H1 (cell line): ENCODE results near the gene CALY. TPM values are rescaled to one million over a fixed set of nuclear protein-coding genes. Genes with fewer than 3 reads are reported as not detected.

ENCODE experiments used
- CTCF ChIA-PET: fragments of 300-600 bp; sonication (Branson Sonifier 250); formaldehyde crosslinking; loops from one replicate; lab custom pipeline; 2021; ENCODE audit not compliant: partially characterized antibody; lab: Charles Lee
- POLR2A ChIA-PET: fragments of 300-600 bp; sonication (Branson Sonifier 250); formaldehyde crosslinking; loops from one replicate; lab custom pipeline; 2021; ENCODE audit warnings: inconsistent platforms; ENCODE audit not compliant: partially characterized antibody; lab: Charles Lee
- DNase-seq, 2 experiments: peaks; one replicate each; pipeline versions ENCODE4 v3.0.0 to v3.0.0-alpha.2; 2010 to 2022; ENCODE audit warnings: low spot score in 2 of 2, low read depth in 1 of 2, mixed read lengths in 1 of 2
- FAIRE-seq: peaks from 2 replicates; lab custom pipeline; 2011; peaks lifted over from hg19 to GRCh38; lab: Jason Lieb, UNC
- H2AFZ ChIP-seq: 2 replicates; pipeline ENCODE4 v1.8.1; 2012; ENCODE audit warnings: low read length, inconsistent platforms
- H2AK5ac ChIP-seq: 2 replicates; pipeline ENCODE4 v1.6.1; 2013; ENCODE audit warnings: low read depth, low read length
- H2BK120ac ChIP-seq: replicated peaks from 2 replicates; pipeline ENCODE3; 2013; ENCODE audit warnings: low read depth, low read length, inconsistent platforms
- H2BK12ac ChIP-seq: 2 replicates; pipeline ENCODE4 v1.6.1; 2013; ENCODE audit warnings: low read depth, low read length
- H2BK15ac ChIP-seq: 2 replicates; pipeline ENCODE4 v1.6.1; 2013; ENCODE audit warnings: low read length
- H2BK20ac ChIP-seq: 2 replicates; pipeline ENCODE4 v1.6.1; 2013; ENCODE audit warnings: low read length
- H2BK5ac ChIP-seq: 2 replicates; pipeline ENCODE4 v1.6.1; 2013; ENCODE audit warnings: low read depth, low read length
- H3K14ac ChIP-seq: 2 replicates; pipeline ENCODE4 v1.6.1; 2013; ENCODE audit warnings: inconsistent platforms; ENCODE audit not compliant: insufficient read length
- H3K18ac ChIP-seq: 2 replicates; pipeline ENCODE4 v1.6.1; 2013; ENCODE audit warnings: low read length; ENCODE audit errors: extremely low read depth
- H3K23ac ChIP-seq: 2 replicates; pipeline ENCODE4 v1.6.1; 2013; ENCODE audit warnings: inconsistent platforms; ENCODE audit not compliant: insufficient read length
- H3K23me2 ChIP-seq: 2 replicates; pipeline ENCODE4 v1.6.1; 2013; ENCODE audit warnings: low read depth, low read length
- H3K27ac ChIP-seq: 2 replicates; pipeline ENCODE4 v1.6.1; 2011; ENCODE audit warnings: low read depth, low read length, inconsistent platforms
- H3K27me3 ChIP-seq, 4 experiments: replicated peaks in 1 of 4; 1 replicate in 1 of 4; 2 replicates in 3 of 4; pipeline versions ENCODE4 v1.6.1 to v1.8.1; 2011 to 2013; ENCODE audit warnings: low read length in 3 of 4, mild to moderate bottlenecking in 3 of 4, inconsistent platforms in 2 of 4, mixed read lengths in 2 of 4, moderate library complexity in 1 of 4; ENCODE audit not compliant: control insufficient read depth in 3 of 4, insufficient read depth in 3 of 4; ENCODE audit errors: extremely low read depth in 1 of 4
- H3K36me3 ChIP-seq, 4 experiments: 2 replicates each; pipeline versions ENCODE4 v1.6.1 to v1.8.1; 2011 to 2013; ENCODE audit warnings: mild to moderate bottlenecking in 4 of 4, low read length in 3 of 4, moderate library complexity in 2 of 4, control low read depth in 1 of 4, inconsistent platforms in 1 of 4; ENCODE audit not compliant: insufficient read depth in 4 of 4, control insufficient read depth in 2 of 4
- H3K4ac ChIP-seq: replicated peaks from 2 replicates; pipeline ENCODE3; 2013; ENCODE audit warnings: low read length, low read depth, mixed read lengths, inconsistent platforms; ENCODE audit not compliant: insufficient read length
- H3K4me1 ChIP-seq, 4 experiments: replicated peaks in 1 of 4; 1 replicate in 1 of 4; 2 replicates in 3 of 4; pipeline versions ENCODE4 v1.6.1 to v1.8.1; 2011 to 2013; ENCODE audit warnings: low read length in 3 of 4, inconsistent platforms in 2 of 4, mixed read lengths in 1 of 4; ENCODE audit not compliant: insufficient read depth in 4 of 4, control insufficient read depth in 3 of 4
- H3K4me2 ChIP-seq, 2 experiments: 2 replicates each; pipeline versions ENCODE4 v1.6.1 to v1.8.1; 2011 to 2013; ENCODE audit warnings: low read depth in 2 of 2, low read length in 2 of 2, control low read depth in 1 of 2, inconsistent platforms in 1 of 2, mild to moderate bottlenecking in 1 of 2; ENCODE audit not compliant: insufficient read depth in 1 of 2
- H3K4me3 ChIP-seq, 4 experiments: fragments of 200-600, 300-600 bp in 1 of 4; sonication (generic), shearing (Covaris generic), sonication (Bioruptor Twin) in 1 of 4; 2 replicates each; pipeline versions ENCODE4 v1.5.1 to v1.8.1; 2011 to 2016; ENCODE audit warnings: low read length in 4 of 4, low read depth in 3 of 4, control low read depth in 2 of 4, inconsistent platforms in 2 of 4, mild to moderate bottlenecking in 2 of 4, mixed read lengths in 1 of 4, moderate library complexity in 1 of 4; ENCODE audit not compliant: insufficient read depth in 2 of 4; ENCODE audit errors: extremely low read depth in 1 of 4
- H3K56ac ChIP-seq: replicated peaks from 2 replicates; pipeline ENCODE3; 2013; ENCODE audit warnings: low read depth, mild to moderate bottlenecking, mixed read lengths, low read length, inconsistent platforms; ENCODE audit not compliant: insufficient read length
- H3K79me1 ChIP-seq: 2 replicates; pipeline ENCODE4 v1.6.1; 2013; ENCODE audit warnings: low read depth, low read length, control low read depth
- H3K79me2 ChIP-seq, 2 experiments: 2 replicates each; pipeline versions ENCODE4 v1.6.1 to v1.8.1; 2012 to 2013; ENCODE audit warnings: low read length in 2 of 2, mild to moderate bottlenecking in 2 of 2, inconsistent platforms in 1 of 2; ENCODE audit not compliant: insufficient read depth in 2 of 2, control insufficient read depth in 1 of 2
- H3K9ac ChIP-seq, 4 experiments: replicated peaks in 1 of 4; 1 replicate in 1 of 4; 2 replicates in 3 of 4; pipeline versions ENCODE4 v1.6.1 to v1.8.1; 2011 to 2013; ENCODE audit warnings: low read depth in 3 of 4, low read length in 3 of 4, control low read depth in 2 of 4, mild to moderate bottlenecking in 2 of 4, moderate library complexity in 2 of 4, inconsistent platforms in 1 of 4; ENCODE audit errors: extremely low read depth in 1 of 4
- H3K9me3 ChIP-seq, 2 experiments: 2 replicates each; pipeline versions ENCODE4 v1.6.1 to v1.8.1; 2012 to 2013; ENCODE audit warnings: mild to moderate bottlenecking in 2 of 2, moderate library complexity in 2 of 2, control low read depth in 1 of 2, inconsistent platforms in 1 of 2, low read depth in 1 of 2, low read length in 1 of 2, mixed read lengths in 1 of 2; ENCODE audit not compliant: insufficient read depth in 2 of 2
- H4K20me1 ChIP-seq, 2 experiments: replicated peaks in 1 of 2; 2 replicates each; pipeline versions ENCODE3 to v1.8.1; 2011 to 2013; ENCODE audit warnings: inconsistent platforms in 2 of 2, low read length in 2 of 2, mild to moderate bottlenecking in 1 of 2; ENCODE audit not compliant: insufficient read depth in 2 of 2, control insufficient read depth in 1 of 2
- H4K5ac ChIP-seq: 2 replicates; pipeline ENCODE4 v1.6.1; 2013; ENCODE audit warnings: low read length, low read depth, mixed read lengths, inconsistent platforms; ENCODE audit not compliant: insufficient read length
- H4K8ac ChIP-seq: 2 replicates; pipeline ENCODE4 v1.8.0; 2013; ENCODE audit warnings: mild to moderate bottlenecking, moderate library complexity, low read length, inconsistent platforms; ENCODE audit not compliant: insufficient read depth; ENCODE audit errors: extremely low read depth
- H4K91ac ChIP-seq: replicated peaks from 2 replicates; pipeline ENCODE3; 2013; ENCODE audit warnings: low read length, mixed read lengths, inconsistent platforms; ENCODE audit not compliant: insufficient read length
- ASH2L ChIP-seq: fragments of 200-600, 300-600 bp; sonication (generic); IDR thresholded peaks from one replicate; pipeline ENCODE4 v1.7.1; 2017; ENCODE audit warnings: low read length
- BRCA1 ChIP-seq: IDR thresholded peaks from 2 replicates; pipeline ENCODE4 v1.6.1; 2012; ENCODE audit warnings: low read depth, low read length, improper control_type of control experiment
- RXRA ChIP-seq: IDR thresholded peaks from 2 replicates; pipeline ENCODE4 v1.6.1; 2011; ENCODE audit warnings: low read depth, mild to moderate bottlenecking, low read length, moderate library complexity; ENCODE audit not compliant: insufficient read depth
- YY1 ChIP-seq: IDR thresholded peaks from 2 replicates; pipeline ENCODE4 v1.6.1; 2011; ENCODE audit warnings: low read depth, mild to moderate bottlenecking, low read length
- WGBS, 2 experiments: shearing (Covaris generic) in 1 of 2; methylation state at CpG; one replicate each; pipeline versions ENCODE4 v1.1.6 to v1.1.7; 2013 to 2015; ENCODE audit warnings: low lambda C conversion rate in 2 of 2, mixed read lengths in 2 of 2, inconsistent platforms in 1 of 2, low coverage in 1 of 2, missing lambda C conversion rate in 1 of 2; ENCODE audit not compliant: insufficient replicate concordance in 2 of 2, insufficient coverage in 1 of 2, insufficient read length in 1 of 2; ENCODE audit errors: extremely low coverage in 1 of 2, missing lambda C conversion rate in 1 of 2; 5-methylcytosine and 5-hydroxymethylcytosine counted together
- polyA plus RNA-seq, 7 experiments: library from polyadenylated mRNA; depleted of rRNA in 3 of 7; stranded (reverse) in 5 of 7; unstranded in 2 of 7; fragments of >200 nt in 5 of 7; fragments of 200-250 nt in 2 of 7; gene quantifications; 1 replicate in 5 of 7; 2 replicates in 1 of 7; 4 replicates in 1 of 7; pipeline versions ENCODE4 v1.2.1 to v1.2.3, GENCODE V29; 2011 to 2013; ENCODE audit warnings: missing spikeins in 2 of 7, mixed read lengths in 2 of 7
- total RNA-seq: library from RNA; stranded (reverse); fragmentation: NEBNext Ultra II Directional; extraction: Animal tissue kit (Norgen Biotek cat#: 25700); gene quantifications from 2 replicates; pipeline ENCODE4 v1.2.1, GENCODE V29; 2021

Gene CALY
- total and polyA plus RNA-seq, 2 of the 8 experiments (the other 6 are each of a cell fraction or from before 2014, with no cell fraction given), result 1.3 to 1.5 TPM

DNA sequence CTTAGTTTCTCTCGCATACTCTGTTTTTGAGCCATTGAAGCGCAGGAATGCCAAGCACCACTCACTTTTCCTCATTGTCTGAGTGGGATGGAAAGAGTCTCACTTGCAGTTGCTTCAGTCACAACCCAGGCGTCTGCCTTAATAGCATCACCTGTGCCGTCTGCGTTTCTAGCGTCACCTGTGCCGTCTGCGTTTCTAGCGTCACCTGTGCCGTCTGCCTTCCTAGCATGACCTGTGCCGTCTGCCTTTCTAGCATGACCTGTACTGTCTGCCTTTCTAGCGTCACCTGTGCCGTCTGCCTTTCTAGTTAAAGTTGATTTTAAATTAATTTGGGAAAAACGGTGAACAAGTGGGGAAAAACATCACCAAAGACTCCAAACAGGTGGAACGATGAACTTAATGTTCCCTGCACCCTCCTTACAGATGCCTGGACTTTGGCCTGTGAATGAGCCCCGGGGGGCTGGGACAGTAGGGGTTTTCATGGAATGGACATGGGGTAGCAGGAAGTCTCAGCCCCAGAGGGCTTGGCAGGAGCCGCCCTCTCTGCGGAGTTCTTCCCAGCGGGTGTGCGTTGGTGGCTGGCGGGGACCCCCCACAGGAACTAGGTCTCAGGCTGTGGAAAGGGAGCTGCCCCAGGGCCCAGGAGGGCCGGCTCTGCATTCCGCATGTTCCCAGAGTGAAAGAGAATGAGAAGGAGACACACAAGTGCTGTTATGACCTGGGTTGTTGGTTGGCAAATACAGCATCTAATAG lies 24.5 kb downstream of the CALY start:
- Histone ChIP-seq H3K56ac (no peak overlapping the region), H3K14ac (no peak overlapping the region), H2BK15ac (no peak overlapping the region), H3K18ac (no peak overlapping the region), H2BK5ac (no peak overlapping the region), H3K23me2 (peaks cover 10% of the 10 kb centered on the region; the same call in 1 of the 2 replicates), H3K4ac (no peak overlapping the region), H3K79me2 (peaks cover 3 to 11% of the 10 kb centered on the region in 2 experiments; a peak in 3 of 4 replicates), H2BK12ac (no peak overlapping the region), H2BK120ac (no peak overlapping the region), H3K9me3 (no peaks in the 10 kb centered on the region), H3K36me3 (peaks cover 4 to 22% (median 6%) of the 10 kb centered on the region in 4 experiments; a peak in 7 of 8 replicates), H3K9ac (no peak overlapping the region), H3K79me1 (peaks cover 8% of the 10 kb centered on the region), H3K27ac (no peak overlapping the region), H2AFZ (no peak overlapping the region), H3K23ac (no peak overlapping the region), H4K91ac (no peak overlapping the region), H3K4me1 (peaks cover 0 to 6% (median 2%) of the 10 kb centered on the region in 4 experiments; a peak in 4 of 7 replicates), H2BK20ac (no peak overlapping the region), H3K4me2 (no peak overlapping the region), H3K4me3 (no peak overlapping the region), H2AK5ac (no peak overlapping the region), H3K27me3 (no peaks in the 10 kb centered on the region), H4K8ac (no peak overlapping the region), H4K20me1 (peaks cover 5 to 7% of the 10 kb centered on the region in 2 experiments), H4K5ac (no peak overlapping the region)
- ChIA-PET CTCF (interaction anchor here (0.8 kb wide), 1 partner anchor 16 kb away, joined by 3 read pairs; no protein-coding TSS in a partner anchor), POLR2A (interaction anchor here (0.7 kb wide), 1 partner anchor 46 kb away, joined by 3 read pairs; the partner anchor contains the start of gene FUOM)
- WGBS, 2 experiments, result 94% methylated on average over 23 of the region's 23 CpGs; no CpG with 5 or more reads in 1 of the 2 experiments
- TF ChIP-seq YY1, result no peak
- no peak for TF ChIP-seq BRCA1
- no peak for TF ChIP-seq ASH2L
- TF ChIP-seq RXRA, result no peak
- FAIRE-seq, result no peak
- DNase-seq, result no peak
